Fibroblast of lung (primary cell): ENCODE results near the gene LHFPL2.

Experiments used
- EZH2 ChIP-seq: IDR thresholded peaks from 2 replicates; pipeline ENCODE4 v1.5.1; 2012; ENCODE audit warnings: low read length, control low read depth, mild to moderate bottlenecking; ENCODE audit errors: missing control alignments
- TF ChIP-seq, protein P1 (sequence below), 2 donors: IDR thresholded peaks in 1 of 2; conservative IDR thresholded peaks in 1 of 2; 1 replicate in 1 of 2; 2 replicates in 1 of 2; pipeline ENCODE4 v1.5.1; 2011 to 2012; ENCODE audit warnings: low read length in 2 of 2, control low read depth in 1 of 2, inconsistent platforms in 1 of 2, low read depth in 1 of 2, mild to moderate bottlenecking in 1 of 2

- TF ChIP-seq, protein P1, sequence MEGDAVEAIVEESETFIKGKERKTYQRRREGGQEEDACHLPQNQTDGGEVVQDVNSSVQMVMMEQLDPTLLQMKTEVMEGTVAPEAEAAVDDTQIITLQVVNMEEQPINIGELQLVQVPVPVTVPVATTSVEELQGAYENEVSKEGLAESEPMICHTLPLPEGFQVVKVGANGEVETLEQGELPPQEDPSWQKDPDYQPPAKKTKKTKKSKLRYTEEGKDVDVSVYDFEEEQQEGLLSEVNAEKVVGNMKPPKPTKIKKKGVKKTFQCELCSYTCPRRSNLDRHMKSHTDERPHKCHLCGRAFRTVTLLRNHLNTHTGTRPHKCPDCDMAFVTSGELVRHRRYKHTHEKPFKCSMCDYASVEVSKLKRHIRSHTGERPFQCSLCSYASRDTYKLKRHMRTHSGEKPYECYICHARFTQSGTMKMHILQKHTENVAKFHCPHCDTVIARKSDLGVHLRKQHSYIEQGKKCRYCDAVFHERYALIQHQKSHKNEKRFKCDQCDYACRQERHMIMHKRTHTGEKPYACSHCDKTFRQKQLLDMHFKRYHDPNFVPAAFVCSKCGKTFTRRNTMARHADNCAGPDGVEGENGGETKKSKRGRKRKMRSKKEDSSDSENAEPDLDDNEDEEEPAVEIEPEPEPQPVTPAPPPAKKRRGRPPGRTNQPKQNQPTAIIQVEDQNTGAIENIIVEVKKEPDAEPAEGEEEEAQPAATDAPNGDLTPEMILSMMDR (conservative IDR thresholded peaks at IDR 0.05 in 1 of 2, IDR thresholded peaks at IDR 0.05 in 1 of 2; ENCODE audit: low read depth in 1 of 2, low read length in 2 of 2) = no peak
- TF ChIP-seq EZH2 = no peak
These were observed 9.5 kb downstream of the LHFPL2 start for GRCh38 chr5:78638973-78639669.
